HG03066 (cell line): ENCODE measurements around the gene SP6.

Experiments
- ATAC-seq: cut with Tn5 transposase; IDR thresholded peaks from one replicate; pipeline ENCODE4 v1.9.1; 2021; ENCODE audit warnings: low read depth; ENCODE audit not compliant: unreplicated experiment

The SP6 gene

DNA sequence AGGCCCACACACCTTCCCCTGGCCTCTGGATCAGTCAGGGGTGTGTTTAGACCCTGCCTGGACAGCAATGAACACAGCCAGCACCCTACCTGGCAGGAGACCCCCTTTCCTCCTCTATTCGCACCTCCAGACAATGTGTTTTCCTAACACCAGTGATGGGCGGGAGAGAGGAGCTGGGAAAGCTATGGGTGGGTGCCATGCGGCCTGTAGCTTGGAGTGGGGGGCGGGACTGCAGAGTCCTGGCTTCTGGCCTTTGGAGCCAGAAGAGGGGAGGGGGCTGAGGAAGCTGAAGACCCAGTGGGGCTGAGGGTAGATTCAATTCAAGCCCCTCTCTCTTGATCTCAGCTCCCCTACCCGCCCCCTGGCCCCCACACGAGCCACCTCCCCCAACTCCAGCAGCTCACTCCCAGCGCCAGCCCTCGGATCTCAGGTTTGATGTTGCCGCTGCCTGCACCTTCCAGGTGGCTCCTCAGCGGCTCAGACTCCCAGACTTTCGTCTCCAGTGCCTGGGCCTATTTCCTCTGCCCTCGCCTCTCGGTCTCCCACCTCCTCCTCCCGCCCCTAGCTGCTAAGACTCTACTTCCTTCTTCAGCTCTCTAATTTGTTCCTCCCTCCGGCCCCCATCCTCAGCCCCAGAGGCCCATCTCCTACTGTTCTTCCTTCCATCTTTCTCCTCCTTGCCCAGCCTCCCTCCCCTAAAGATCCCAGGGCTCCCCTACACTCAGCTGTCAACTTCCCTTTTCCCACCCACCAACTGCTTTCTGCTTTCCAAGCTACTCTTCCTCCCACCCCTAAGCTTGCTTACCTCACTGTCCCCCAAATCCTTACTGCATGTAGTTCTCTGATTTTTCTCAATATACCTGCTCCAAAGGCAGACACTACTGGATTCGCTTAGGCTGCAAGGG is 6.8 kb upstream of the SP6 start:
- ATAC-seq = no peak

DNA sequence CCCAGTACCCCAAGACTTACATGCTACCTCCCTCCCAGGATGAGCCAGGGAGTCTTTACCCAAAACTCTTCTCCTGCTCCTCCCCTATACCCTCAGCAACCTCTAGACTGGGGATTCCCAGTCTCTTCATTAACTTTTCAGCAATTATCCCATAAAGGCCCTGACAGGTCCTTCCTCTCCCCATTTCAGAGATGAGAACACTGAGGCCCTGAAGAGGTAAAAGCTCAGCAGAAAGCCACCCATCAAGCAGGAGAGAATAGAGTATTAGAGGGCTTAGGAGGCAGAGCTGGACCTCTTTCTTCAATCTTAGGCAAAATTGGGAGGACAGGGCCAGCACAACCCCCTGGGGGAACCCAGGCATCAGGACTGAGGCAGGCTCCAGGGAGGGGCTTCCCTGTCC is 5.9 kb upstream of the SP6 start:
- ATAC-seq = no peak

DNA sequence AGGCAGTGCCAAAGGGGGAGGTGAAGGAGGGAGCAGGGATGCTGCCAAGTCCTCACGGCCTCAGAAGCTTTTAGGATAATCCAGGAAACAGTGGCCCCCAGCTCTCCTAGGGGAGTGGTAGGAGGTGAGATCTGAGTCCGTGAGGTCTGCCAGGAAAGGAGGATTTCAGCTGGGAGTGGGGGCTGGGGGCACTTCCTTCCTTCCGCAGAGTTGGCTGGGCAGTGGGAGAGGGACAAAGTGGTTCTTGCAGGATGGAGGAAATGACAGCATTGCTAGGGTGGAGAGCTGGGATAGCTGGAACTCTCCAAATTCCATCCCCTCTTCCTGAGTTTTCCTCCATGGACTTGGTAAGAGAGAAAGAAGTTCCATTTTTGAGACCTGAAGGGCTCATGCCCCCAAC is 4.8 kb upstream of the SP6 start:
- ATAC-seq = no peak

DNA sequence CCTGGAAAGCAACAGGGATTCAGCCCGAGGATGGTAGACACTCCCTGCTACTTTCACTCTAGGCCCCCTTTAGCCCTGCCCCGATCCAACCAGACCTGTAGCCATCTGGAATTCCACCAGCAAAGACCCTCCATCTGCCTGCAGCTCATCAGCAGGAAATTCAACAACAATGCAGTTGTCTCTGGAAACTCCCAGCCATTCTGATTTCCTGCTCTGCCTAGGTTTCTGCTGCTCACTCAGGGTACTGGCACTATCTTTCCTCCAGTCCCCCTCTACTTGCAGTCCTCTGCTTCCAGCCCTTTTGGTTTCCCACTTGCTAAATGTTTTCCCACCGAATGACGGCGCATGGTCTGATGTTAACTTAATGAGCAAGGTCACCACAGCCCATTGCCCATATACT is 2.7 kb upstream of the SP6 start:
- ATAC-seq = no peak

DNA sequence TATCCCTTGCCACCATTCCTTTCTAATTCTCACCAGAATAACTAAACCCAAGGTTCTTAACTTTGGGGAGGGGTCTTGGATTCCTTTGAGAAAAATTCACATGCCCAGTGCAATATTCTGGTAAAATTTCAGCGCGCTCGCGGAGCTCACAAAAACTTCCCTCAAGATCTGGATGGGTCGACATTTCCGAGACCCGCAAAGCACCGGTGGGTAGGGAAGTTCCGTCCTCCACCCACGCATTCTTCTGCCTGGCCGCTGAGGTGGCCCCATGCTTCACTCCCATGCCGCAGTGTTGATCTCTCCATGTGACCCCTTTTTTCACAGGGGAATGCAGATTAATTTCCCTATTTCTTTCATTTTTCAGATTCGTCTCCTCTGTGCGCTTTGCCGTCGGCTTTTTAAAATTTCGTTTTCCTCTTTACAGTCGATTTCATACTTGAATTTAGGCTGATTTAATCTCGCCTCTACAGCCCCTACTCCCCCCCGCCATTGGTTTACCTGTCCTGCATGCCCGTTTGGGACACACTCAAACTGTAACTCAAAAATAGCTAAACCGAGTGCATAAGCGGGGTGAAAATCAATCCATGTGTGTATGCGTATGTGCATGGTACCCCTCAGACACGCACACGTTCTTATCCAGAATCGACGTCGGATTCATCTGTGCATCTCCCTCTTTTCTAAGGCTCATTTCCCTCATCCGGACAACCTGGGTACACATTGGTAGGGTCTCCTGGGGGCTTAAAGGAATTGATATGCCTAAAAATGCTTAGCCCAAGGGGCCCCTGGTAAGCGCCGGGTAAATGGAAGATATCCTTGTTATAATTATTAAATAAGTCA is 1.4 kb upstream of the SP6 start:
- no peak for ATAC-seq

DNA sequence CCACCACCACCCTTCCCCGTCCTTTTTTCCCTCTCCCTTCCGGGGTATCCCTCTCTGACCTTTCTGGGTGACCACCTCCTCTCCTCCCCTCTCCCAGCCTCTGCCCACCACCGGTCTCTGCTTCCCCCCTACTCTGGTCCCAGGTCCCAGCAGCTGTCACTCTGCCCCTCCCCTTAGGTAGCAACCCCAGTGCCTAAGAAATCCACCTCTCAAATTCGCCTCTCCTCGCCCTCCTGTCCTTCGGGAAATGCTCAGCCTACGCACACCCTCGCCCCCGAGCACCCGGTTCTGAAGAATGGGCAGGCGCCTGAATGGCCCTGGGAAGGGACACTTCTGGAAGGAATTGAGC is 775 bp upstream of the SP6 start:
- no peak for ATAC-seq

DNA sequence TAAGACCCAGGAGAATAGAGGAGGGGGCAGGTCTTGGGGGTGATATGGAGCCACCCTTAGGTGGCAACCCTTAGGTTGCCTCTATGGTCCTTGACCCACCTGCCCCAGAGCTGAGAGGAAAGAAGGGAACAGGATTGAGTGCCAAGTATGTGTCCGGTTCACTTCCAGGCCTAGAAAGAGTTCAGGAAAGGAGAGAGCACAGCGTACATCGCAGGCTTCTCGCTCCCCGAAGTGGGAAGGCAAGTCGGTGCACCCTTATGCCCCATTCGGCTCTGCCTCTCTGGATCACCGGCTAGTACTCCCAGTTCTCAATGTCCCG is 631 bp downstream of the SP6 start:
- ATAC-seq = no peak

DNA sequence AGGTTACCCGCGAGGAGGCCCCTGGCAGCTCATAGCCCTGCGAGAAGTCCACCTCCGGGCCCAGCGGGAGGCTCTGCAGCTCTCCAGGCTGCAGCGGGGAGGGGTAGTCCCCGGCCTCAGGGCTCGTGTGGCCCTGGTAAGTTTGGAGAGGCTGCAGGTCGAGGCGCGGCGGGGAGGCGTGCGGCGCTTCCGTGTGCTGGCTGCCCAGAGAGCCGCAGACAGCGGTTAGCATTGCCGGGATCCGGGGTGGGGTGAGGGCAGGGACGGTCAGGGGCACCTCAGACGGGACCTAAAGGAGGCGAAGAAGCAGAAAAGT is 2.8 kb downstream of the SP6 start:
- no peak for ATAC-seq

DNA sequence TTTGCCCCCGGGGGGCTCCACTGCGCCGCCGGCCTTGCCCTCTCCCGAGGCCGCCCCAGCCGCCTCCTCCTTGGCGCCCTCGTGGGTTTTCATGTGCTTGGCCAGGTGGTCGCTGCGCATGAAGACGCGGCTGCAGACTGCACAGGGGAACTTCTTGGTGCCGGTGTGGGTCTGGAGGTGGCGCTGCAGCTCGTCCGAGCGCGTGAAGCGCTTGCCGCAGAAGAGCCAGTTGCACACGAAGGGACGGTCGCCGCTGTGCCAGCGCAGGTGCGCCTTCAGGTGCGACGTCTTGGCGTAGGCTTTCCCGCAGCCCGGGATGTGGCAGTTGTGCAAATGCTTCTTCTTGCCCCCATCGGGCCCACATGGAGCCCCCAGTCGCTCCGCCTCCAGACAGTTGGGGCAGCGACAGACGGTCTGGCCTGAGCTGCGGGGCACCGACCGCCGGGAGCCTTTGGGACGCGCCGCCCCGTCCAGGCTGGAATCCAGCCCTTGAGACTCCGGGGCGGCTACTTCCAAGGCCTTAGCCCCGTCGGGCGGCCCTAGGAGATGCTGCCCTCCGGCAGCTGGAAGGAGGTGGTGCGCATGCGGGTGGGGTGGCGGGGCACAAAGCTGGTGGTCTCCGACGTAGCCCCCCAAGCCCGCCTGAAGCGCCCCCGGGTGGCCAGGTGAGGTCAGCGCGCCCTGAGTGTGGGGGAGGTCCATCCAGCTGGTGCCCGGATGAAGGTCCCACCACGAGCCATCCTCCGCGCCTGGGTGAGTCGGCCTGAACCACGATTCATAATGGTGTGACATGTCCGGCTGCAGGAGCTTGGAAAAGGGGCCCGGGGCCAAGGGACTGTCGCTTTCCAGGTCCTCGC is 3.4 kb downstream of the SP6 start:
- no peak for ATAC-seq

DNA sequence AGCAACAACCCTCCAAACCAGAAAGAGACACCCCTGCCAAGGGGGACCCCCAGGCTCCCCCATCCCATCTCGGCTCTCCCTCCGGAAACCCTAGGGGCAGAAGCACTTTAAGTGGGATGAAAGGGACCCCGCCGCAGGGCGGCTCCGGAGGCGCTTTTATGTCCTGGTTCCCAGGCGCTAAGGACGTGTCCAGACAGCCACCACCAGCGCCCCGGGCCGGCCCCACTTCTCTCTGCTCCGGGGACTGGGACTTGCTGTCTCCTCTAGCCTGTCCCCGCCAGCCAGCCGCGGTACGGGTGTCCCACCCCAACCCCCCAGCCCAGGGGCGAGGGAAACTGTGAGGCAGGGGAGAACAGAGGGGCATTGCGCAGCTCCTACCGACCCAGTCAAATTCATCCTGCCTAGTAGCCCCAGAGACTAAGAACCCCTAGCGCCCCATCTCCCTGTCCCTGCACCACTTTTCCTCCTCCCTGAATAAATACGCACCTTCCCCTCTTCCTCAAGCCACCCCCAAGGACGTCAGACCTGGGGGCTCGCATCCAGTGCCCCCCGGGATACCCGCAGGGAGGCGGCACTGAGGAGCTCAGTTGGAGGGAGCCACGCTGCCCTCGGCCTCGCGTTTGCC is 4.1 kb downstream of the SP6 start:
- ATAC-seq = no peak

DNA sequence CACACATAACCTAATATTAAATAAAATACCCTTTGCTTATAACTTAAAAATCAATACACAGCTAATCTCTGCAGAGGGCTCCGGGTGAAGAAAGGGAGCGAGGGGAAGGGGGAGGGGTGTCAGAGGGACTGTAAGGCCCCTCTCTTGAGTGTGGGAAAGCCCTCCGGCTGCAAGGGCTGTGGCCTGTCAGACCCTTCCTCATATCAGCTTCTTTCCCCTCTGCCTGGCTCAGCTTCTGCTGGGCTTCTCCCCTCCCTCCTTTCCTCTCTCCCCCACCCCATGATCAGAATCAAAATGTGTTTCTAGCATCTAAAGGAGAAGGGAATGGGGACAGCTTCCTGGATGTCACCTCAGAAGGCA is 5.3 kb downstream of the SP6 start:
- ATAC-seq = no peak

DNA sequence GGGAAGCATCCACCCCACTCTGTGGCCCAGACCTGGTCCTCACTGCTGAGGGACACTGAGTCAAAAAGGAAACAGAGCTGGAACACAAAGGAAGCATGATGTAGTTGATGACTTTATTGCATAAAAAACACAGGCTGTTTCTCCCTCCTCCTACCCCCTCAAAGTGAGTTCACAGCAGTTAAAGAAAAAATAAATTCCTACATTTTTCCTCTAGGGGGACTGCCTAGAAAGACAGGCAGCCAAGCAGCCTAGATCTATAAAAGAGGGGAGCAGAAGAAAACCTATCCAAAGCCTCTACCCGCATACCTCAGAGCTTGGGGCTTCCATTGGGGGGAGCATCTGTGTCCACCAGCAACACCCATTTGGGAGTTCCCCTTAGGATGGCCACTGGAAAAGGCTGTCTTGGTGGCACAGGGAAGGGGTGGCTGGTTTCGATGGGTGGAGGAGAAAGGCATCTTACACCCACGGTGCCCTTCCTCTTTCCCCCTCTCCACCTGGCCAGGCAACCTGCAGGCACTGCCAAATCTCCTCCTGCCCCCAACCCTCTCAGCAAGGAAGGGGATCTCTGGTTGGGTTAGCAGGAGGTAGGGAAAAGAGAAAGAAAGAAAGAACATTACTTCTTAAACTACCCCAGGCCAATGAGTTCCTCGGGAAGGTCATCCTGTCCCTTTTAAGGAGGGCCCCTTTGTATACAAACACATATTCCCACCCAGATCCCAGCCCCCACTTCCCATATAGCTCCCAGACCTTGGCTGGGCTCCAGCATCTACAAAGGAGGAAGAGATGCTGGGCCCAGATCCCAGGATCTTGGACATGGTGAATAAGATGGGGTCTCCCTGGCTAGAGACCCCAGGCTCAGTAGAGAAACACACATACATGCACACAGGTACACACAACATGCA is 5.9 kb downstream of the SP6 start:
- ATAC-seq = no peak

DNA sequence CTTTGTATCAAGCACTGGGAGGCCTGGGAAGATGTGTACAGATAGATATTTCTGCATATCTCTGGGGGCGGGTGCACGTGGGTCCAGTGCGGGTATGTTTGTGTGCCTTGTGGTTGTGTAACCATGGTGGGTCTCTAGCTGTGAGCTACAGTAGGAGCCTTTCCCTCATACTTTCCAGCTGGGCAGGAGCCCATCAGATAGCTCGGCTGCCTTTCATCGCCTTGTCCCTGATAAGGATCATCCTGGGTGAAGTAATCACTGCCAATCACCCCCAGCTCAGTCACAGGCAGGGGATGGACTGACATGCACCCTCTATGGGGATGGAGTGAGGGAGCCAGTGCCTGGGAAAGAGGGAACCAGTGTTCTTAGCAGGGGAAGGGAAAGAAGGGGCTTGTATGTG is 6.7 kb downstream of the SP6 start:
- no peak for ATAC-seq

DNA sequence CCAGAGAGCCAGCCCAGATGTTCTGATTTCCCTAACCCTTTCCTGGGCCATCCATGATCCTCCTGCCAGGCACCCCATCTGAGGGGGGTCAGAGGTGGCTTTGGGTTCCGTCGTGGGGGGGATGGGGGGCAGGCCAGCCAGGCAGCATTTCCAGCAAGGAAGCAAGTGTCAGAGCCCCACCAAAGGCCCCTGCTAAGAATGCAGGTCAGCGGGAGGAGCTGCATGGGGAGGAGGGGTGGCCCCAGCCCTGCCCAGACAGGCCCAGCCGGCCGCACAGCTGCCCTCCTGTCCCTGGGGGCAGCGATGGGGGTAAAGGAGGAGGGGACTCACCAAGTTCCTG is 7.6 kb downstream of the SP6 start:
- ATAC-seq = no peak

DNA sequence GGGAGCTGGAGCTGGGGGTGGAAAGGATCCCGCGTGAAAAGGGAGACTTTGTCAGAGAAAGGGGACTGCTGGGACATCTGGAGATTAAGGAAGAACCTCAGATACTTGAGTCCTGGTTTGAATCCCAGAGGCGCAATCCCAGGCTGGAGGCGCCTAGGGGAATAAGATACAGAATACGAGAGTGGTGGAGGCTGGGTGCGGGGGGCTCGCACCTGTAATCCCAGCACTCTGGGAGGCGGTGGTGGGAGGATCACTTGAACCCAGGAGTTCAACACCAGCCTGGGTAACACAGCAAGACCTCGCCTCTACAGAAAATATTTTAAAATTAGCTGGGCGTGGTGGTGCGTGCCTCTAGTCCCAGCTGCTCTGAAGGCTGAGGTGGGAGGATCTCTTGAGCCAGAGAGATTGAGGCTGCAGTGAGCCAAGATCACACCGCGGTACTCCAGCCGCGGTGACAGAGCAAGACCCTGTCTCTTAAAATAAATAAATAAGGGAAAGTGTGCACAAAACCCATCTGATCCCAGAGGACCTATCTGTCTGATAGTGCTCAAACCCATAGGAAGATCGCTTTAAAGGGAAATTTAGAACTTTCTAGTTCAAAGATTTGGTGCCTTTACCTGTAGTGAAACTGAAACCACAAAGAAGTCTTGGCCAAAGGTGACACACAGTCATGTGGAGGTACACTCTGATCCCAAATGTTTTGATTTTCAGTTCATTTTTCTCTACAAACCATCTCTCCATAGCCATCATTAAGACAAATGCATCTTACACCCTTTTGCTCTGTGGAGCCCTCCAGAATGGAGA is 9.3 kb downstream of the SP6 start:
- no peak for ATAC-seq

DNA sequence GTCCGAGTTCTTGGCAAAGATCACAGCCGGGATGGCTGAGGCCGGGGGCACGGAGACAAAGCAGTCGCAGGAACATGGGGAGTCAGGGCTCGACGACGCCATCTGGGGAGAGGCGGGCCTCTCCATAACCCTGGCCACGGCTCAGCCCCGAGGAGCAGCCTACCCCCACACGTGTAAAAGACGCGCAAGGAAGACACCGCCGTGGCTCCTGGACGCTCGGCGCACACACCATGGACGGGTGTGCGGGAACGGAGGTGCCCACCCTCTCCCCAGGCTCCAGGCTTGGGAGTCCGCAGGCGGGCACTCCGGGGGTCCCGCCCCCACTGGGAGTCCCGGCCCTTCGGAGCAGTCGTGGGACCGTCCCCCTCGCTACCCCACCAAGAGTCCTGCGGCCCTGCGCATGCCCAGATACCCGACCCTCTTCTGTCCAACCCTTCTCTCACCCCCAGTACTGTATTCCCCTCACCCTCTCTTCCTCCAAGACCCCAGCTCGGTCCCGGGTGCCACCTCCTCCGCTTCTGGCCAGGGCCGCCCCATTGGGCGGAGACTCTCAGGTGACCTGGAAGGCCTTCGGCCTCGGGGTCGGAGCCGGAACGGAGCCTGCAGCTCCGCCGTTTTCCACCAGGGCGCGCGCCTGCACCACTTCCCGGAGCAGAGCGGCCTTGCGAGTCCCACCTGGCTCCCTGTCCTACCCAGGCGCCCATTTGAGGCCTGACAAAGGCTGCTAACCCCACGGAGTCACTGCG is 10.0 kb downstream of the SP6 start, which contains the start of gene SCRN2:
SCRN2 (minus strand) TSS at position 532 of the 746 bp plus-strand sequence; CDS start at position 102, 430 bp downstream.
- no peak for ATAC-seq

DNA sequence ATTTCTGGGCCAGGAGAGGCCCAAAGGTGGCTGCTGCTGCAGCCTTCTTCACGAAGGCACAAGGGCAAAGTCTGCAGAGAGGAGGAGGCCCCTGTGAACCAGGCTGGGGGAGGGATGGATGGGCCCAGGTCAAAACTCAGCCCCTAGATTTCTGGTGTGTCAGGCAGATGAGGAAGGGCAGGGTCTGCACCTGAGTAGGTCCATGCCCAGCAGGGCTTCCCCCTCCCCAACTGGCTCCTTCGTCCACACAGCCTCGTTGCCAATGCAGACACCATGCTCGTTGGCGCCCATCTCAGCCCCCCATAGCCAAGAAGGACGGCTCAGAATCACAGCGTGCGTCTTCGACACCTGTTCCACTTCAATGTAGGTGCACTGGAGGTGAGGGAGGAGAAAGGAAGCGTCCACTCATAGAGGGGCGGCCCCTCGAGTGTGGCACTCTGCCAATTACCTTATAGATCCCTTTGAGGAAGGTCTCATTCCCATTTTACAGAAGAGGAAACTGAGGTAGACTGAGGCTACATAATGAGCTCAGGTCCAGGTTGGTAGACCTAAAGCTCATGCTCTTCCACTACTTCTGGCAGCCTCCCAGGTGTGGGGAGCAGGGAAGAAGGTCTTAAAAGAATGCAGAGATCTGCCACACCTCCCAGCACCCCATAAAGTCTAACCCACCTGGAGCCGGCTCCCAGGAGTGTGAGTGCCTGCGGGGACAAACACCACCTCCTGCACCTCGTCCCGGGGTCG is 10.8 kb downstream of the SP6 start:
- no peak for ATAC-seq

DNA sequence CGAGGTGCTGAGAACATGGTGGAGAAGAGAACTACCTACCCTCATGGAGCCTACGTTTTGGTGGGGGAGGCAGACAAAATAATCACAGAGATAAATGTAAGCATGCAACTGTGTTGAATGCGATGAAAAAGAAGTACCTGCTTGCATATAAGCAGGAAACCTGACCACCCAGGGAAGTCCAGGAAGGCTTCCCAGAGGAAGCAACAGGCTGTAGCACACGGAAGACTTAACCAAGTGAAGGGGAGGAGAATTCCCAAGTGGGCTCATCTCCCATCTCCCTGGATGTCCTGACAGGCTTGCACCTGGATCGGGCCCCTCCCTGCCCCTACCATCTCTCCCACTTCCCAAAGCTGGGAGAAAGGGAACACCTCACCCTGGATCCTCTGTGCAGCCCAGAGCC is 11.9 kb downstream of the SP6 start:
- no peak for ATAC-seq
